NCI-H446 treated with DMSO at 0.1 percent for 48 hours (cell line): ENCODE data around the gene EXOC6B.

Experiments
- DNase-seq: peaks from one replicate; lab custom pipeline; 2025; lab: John Stamatoyannopoulos, UW

EXOC6B gene

DNA sequence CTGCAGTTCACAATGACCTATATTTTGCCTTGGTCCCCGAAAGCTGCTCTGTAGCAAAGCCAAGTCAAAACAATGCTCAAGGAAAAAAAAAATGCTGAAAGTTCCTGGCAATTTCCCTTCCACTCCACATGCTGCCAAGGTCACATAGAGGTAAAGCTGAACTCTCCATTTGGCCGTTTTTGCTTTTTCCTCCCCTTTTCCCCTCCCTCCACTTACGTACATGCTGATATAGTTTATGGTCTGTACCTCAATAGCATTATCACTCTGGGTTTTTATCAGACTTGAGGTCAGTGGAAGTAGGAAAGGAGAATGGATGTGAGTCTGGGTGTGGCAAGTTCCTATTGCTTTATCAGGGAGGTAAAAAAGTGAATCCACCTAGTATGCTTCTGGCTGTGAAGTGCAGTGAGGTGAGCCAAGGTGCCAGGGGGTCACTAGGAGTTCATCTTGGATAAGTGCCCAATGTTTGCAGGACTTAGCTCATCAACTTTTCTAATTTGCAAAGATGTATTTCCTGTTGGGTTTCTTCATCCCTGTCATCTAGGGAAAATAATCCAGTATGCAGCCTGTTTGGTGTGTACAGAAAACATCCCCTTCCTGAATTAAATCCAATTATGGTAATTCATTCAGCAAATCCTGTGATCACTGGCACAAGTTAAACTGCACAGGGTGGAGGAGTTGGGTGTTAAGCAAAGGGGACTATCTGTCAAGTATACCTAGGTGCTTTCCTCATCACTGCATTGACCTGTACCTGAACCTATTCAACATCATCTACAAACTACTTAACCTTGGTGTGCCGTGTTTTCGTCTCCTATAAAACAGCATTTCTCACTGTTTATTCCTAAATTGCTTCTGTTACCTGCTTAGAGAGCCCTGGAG, 553.8 kb downstream of the EXOC6B start:
- DNase-seq = no peak

GRCh38 chr2:72271276-72271614, 554.6 kb downstream of the EXOC6B start:
- no peak for DNase-seq

GRCh38 chr2:72270556-72271275, 555.1 kb downstream of the EXOC6B start:
- no peak for DNase-seq

- no peak for DNase-seq
These were observed 562.1 kb downstream of the EXOC6B start for GRCh38 chr2:72263776-72264060.

- DNase-seq = no peak
These were observed 562.6 kb downstream of the EXOC6B start for GRCh38 chr2:72263043-72263775.

GRCh38 chr2:72261076-72261475, 564.8 kb downstream of the EXOC6B start:
- DNase-seq = no peak

GRCh38 chr2:72255540-72255939, 570.3 kb downstream of the EXOC6B start:
- DNase-seq = no peak

- DNase-seq = peak; percentile 7
These were observed 570.9 kb downstream of the EXOC6B start for GRCh38 chr2:72254831-72255451.

GRCh38 chr2:72238311-72238710, 587.5 kb downstream of the EXOC6B start:
- DNase-seq = no peak

GRCh38 chr2:72237549-72237948, 588.3 kb downstream of the EXOC6B start:
- DNase-seq = no peak

DNA sequence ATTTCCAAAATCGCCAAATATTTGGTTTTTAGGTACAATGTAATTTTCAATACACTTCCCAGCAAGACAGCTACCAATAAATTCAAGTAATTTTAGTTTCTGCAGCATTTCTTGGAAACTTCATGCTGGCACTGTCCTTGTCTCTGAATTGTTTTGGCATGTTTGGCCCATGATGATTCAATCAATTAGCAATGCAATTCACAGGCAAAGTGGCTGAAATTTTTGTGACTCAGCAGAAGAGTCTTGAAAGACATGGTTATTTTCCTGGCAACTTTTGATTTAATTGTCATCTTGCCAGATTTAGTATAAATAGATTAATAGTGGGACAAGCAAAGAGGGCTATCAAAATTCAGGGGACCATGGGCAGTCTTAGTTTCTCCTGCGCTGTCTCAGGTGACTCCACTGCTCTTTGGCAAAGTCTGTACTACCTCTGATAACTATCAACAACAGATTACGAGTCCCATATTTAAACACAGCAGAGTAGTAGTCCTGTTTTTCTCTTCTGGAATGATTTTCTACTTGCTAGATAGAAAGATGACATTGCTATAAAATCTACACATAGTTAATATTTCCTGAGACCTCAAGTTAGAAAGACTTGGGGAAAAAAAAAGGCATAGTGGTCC, 589.3 kb downstream of the EXOC6B start:
- DNase-seq = peak; percentile 66

- no peak for DNase-seq
These were observed 590.1 kb downstream of the EXOC6B start for GRCh38 chr2:72235497-72236415.

GRCh38 chr2:72233211-72233610, 592.6 kb downstream of the EXOC6B start:
- no peak for DNase-seq

GRCh38 chr2:72222829-72223564, 602.8 kb downstream of the EXOC6B start:
- DNase-seq = no peak

GRCh38 chr2:72220170-72220569, 605.7 kb downstream of the EXOC6B start:
- no peak for DNase-seq

- DNase-seq = no peak
These were observed 611.2 kb downstream of the EXOC6B start for GRCh38 chr2:72214429-72215143.

GRCh38 chr2:72212486-72212855, 613.4 kb downstream of the EXOC6B start:
- DNase-seq = no peak

- no peak for DNase-seq
These were observed 613.9 kb downstream of the EXOC6B start for GRCh38 chr2:72211777-72212485.

GRCh38 chr2:72211350-72211749, 614.5 kb downstream of the EXOC6B start:
- no peak for DNase-seq
